AG04450 (cell line): ENCODE measurements around the gene PLXDC2. TPM values are rescaled to one million over a fixed set of nuclear protein-coding genes. Genes with fewer than 3 reads are reported as not detected.

ENCODE experiments used
- CTCF ChIA-PET: fragments of 300-600, 350-600 bp; formaldehyde crosslinking; extraction: SDS; loops from one replicate; lab custom pipeline; 2022; ENCODE audit warnings: antibody characterized with exemption, inconsistent platforms; lab: Charles Lee
- POLR2A ChIA-PET: fragments of 350-600 bp; formaldehyde crosslinking; extraction: SDS; loops from one replicate; lab custom pipeline; 2021; ENCODE audit warnings: antibody characterized with exemption, inconsistent platforms; lab: Yijun Ruan, JAX
- DNase-seq: peaks from one replicate; pipeline ENCODE4 v3.0.0-alpha.2; 2011; ENCODE audit warnings: low read depth, low spot score
- H3K27ac ChIP-seq: one replicate; pipeline ENCODE4 v1.5.1; 2012; ENCODE audit warnings: low read depth, low read length, control low read depth
- H3K27me3 ChIP-seq: one replicate; pipeline ENCODE4 v1.6.0; 2012; ENCODE audit warnings: low read length; ENCODE audit not compliant: control insufficient read depth, insufficient read depth
- H3K4me3 ChIP-seq: 2 replicates; pipeline ENCODE4 v1.5.1; 2011; ENCODE audit warnings: mild to moderate bottlenecking, low read depth, low read length, control low read depth
- H3K9me3 ChIP-seq: 2 replicates; pipeline ENCODE4 v1.5.1; 2012; ENCODE audit warnings: low read length; ENCODE audit not compliant: control insufficient read depth, insufficient read depth
- CTCF ChIP-seq: IDR thresholded peaks from 2 replicates; pipeline ENCODE4 v1.5.1; 2011; ENCODE audit warnings: low read depth, low read length, control low read depth, inconsistent platforms
- polyA plus RNA-seq: library from polyadenylated mRNA; depleted of rRNA; stranded (reverse); fragments of >200 nt; gene quantifications from 2 replicates; pipeline ENCODE4 v1.2.3, GENCODE V29; 2011

Gene PLXDC2
- polyA plus RNA-seq, 1 experiment: 10.4 TPM

- CTCF ChIA-PET: no interaction called here
- Histone ChIP-seq H3K9me3 (no peaks in the 10 kb centered on the region), H3K4me3 (no peak overlapping the region), H3K27ac (no peak overlapping the region), H3K27me3 (no peaks in the 10 kb centered on the region)
- DNase-seq: no peak
- POLR2A ChIA-PET: no interaction called here
- no peak for TF ChIP-seq CTCF
These were observed 46.7 kb downstream of the PLXDC2 start for GRCh38 chr10:19862811-19863515.

DNA sequence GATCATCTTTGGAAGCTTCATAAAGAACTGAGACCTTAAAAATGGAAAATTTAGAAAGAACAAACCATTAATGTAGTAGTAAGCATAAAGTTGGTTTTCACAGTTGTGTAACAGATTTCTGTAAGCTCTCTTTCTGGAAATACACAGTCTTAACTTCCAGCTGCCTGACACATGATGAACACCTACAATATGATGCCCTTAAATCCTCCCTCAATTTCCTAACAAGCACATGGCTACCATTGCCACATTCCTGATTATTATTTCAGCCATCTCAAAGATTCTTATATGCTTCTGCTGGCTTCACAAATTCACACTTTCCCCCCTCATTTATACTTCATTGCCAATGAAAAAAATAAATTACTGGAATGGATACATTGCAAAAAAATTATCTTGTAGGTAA lies 49.4 kb downstream of the PLXDC2 start:
- TF ChIP-seq CTCF: no peak
- no peak for DNase-seq
- no peaks in the 10 kb centered on the region for H3K27me3 ChIP-seq
- no peaks in the 10 kb centered on the region for H3K9me3 ChIP-seq
- H3K4me3 ChIP-seq: no peak overlapping the region
- POLR2A ChIA-PET: no interaction called here
- no peak overlapping the region for H3K27ac ChIP-seq
- CTCF ChIA-PET: no interaction called here

DNA sequence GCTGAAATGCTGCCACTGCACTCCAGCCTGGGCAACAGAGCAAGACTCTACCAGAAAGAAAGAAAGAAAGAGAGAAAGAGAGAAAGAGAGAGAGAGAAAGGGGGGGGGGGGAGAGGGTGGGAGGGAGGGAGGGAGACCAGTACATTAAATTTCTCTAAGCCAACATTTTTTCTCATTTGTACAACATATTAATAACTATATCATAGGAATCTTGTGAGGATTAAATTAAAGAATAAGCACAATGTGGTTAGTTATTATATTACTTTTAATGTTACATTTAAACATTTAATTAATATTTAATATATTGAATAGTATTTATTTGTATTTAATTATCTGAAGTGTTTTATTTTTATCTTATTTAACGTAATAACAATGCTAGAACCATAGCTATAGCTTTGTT lies 53.1 kb downstream of the PLXDC2 start:
- ChIA-PET POLR2A (no interaction called here), CTCF (interaction anchor here (1.4 kb wide), 1 partner anchor 50 kb away, joined by 3 read pairs; no protein-coding TSS in a partner anchor)
- no peaks in the 10 kb centered on the region for H3K9me3 ChIP-seq
- no peak overlapping the region for H3K4me3 ChIP-seq
- no peak overlapping the region for H3K27ac ChIP-seq
- TF ChIP-seq CTCF: no peak
- DNase-seq: no peak
- H3K27me3 ChIP-seq: no peaks in the 10 kb centered on the region

- no peak for TF ChIP-seq CTCF
- no peak overlapping the region for H3K4me3 ChIP-seq
- ChIA-PET POLR2A (no interaction called here), CTCF (interaction anchor here (0.6 to 0.7 kb wide), 2 partner anchors 55 to 1624 kb away, joined by 3 to 4 read pairs; no protein-coding TSS in a partner anchor)
- H3K27me3 ChIP-seq: no peaks in the 10 kb centered on the region
- no peak for DNase-seq
- H3K9me3 ChIP-seq: no peaks in the 10 kb centered on the region
- no peak overlapping the region for H3K27ac ChIP-seq
These were observed 56.5 kb downstream of the PLXDC2 start for GRCh38 chr10:19872504-19873271.

- ChIA-PET POLR2A (no interaction called here), CTCF (no interaction called here)
- no peak for TF ChIP-seq CTCF
- no peak for DNase-seq
- Histone ChIP-seq H3K9me3 (no peaks in the 10 kb centered on the region), H3K27ac (no peak overlapping the region), H3K4me3 (no peak overlapping the region), H3K27me3 (no peaks in the 10 kb centered on the region)
These were observed 58.0 kb downstream of the PLXDC2 start for GRCh38 chr10:19874190-19874589.
